Measurements from ENCODE around the gene BTBD2.

- TF ChIP-seq CTCF (IDR thresholded peaks at IDR 0.05) = no peak
- no peak for TF ChIP-seq POLR2A (IDR thresholded peaks at IDR 0.05)
Observed at GRCh38 chr19:1942934-1943555, 72.5 kb downstream of the BTBD2 start.

Data from lower leg skin (tissue), 3 donors.